Measurements from ENCODE around the gene SLC13A5. TPM values are rescaled to one million over a fixed set of nuclear protein-coding genes. Genes with fewer than 3 reads are reported as not detected.

Gene SLC13A5
- 2.2 and 2.9 TPM in 2 replicates for total RNA-seq (ENCODE audit: low replicate concordance)
- long read RNA-seq, partial matches to known transcripts, result 6 of 10 reads
- long read RNA-seq, other reads (novel, unspliced or antisense), result 2 of 10 reads

GRCh38 chr17:6713130-6713917 is at the start of gene SLC13A5:
TSS of gene SLC13A5 (minus strand) at chr17:6713369. CDS start at chr17:6713333, 36 bp downstream.
- Mint-ChIP-seq H3K4me3 (peak within 1 kb of the TSS; percentile 86), H3K27ac (no peak within 1 kb of the TSS), H3K4me1 (ENCODE audit: unreplicated experiment) (peaks cover 8% of the 10 kb centered on the region), H3K27me3 (peaks cover 84% of the 10 kb centered on the region), H3K9me3 (peaks cover 19% of the 10 kb centered on the region), H3K36me3 (no peaks in the 10 kb centered on the region)
- TF ChIP-seq CTCF (conservative IDR thresholded peaks at IDR 0.05), result peak; percentile 74
- no peak for DNase-seq (ENCODE audit: extremely low spot score, unreplicated experiment)

GRCh38 chr17:6761779-6762178 is 48.6 kb upstream of the SLC13A5 start:
- Mint-ChIP-seq H3K36me3 (no peaks in the 10 kb centered on the region), H3K27me3 (peaks cover 55% of the 10 kb centered on the region), H3K4me3 (no peak overlapping the region), H3K4me1 (ENCODE audit: unreplicated experiment) (no peaks in the 10 kb centered on the region), H3K9me3 (no peaks in the 10 kb centered on the region), H3K27ac (no peak overlapping the region)
- no peak for TF ChIP-seq CTCF (conservative IDR thresholded peaks at IDR 0.05)
- DNase-seq (ENCODE audit: extremely low spot score, unreplicated experiment), result no peak

GRCh38 chr17:6757747-6758146 is 44.6 kb upstream of the SLC13A5 start:
- Mint-ChIP-seq H3K27ac (no peak overlapping the region), H3K36me3 (no peaks in the 10 kb centered on the region), H3K9me3 (no peaks in the 10 kb centered on the region), H3K4me1 (ENCODE audit: unreplicated experiment) (peaks cover 3% of the 10 kb centered on the region), H3K4me3 (no peak overlapping the region), H3K27me3 (peaks cover 40% of the 10 kb centered on the region)
- DNase-seq (ENCODE audit: extremely low spot score, unreplicated experiment), result no peak
- no peak for TF ChIP-seq CTCF (conservative IDR thresholded peaks at IDR 0.05)

GRCh38 chr17:6756425-6757031 is 43.4 kb upstream of the SLC13A5 start:
- no peaks in the 10 kb centered on the region for H3K36me3 Mint-ChIP-seq
- H3K4me1 Mint-ChIP-seq (ENCODE audit: unreplicated experiment), result peaks cover 5% of the 10 kb centered on the region

GRCh38 chr17:6755731-6756184 is 42.6 kb upstream of the SLC13A5 start, which contains the start of gene XAF1:
TSS of gene XAF1 (plus strand) at chr17:6756046. CDS start at chr17:6756079, 33 bp downstream.
- Mint-ChIP-seq H3K27ac (peak within 1 kb of the TSS; percentile 58), H3K4me3 (peak within 1 kb of the TSS; percentile 68), H3K27me3 (peaks cover 32% of the 10 kb centered on the region), H3K9me3 (no peaks in the 10 kb centered on the region), H3K4me1 (ENCODE audit: unreplicated experiment) (peaks cover 5% of the 10 kb centered on the region), H3K36me3 (no peaks in the 10 kb centered on the region)
- TF ChIP-seq CTCF (conservative IDR thresholded peaks at IDR 0.05), result no peak
- DNase-seq (ENCODE audit: extremely low spot score, unreplicated experiment), result no peak

More at GRCh38 chr17:6756425-6757031, 43.4 kb upstream of the SLC13A5 start:
- DNase-seq (ENCODE audit: extremely low spot score, unreplicated experiment), result no peak
- no peak overlapping the region for H3K4me3 Mint-ChIP-seq
- H3K27me3 Mint-ChIP-seq, result peaks cover 31% of the 10 kb centered on the region
- no peak for TF ChIP-seq CTCF (conservative IDR thresholded peaks at IDR 0.05)
- H3K9me3 Mint-ChIP-seq, result no peaks in the 10 kb centered on the region
- H3K27ac Mint-ChIP-seq, result no peak overlapping the region
